ENCODE data around the gene CHSY1. TPM values are rescaled to one million over a fixed set of nuclear protein-coding genes. Genes with fewer than 3 reads are reported as not detected.

CHSY1 gene
- total and polyA plus RNA-seq, 10 of the 15 experiments (the other 5 are each of a cell fraction or from before 2014, with no cell fraction given): 1.4 to 31.2 (median 10.5) TPM

DNA sequence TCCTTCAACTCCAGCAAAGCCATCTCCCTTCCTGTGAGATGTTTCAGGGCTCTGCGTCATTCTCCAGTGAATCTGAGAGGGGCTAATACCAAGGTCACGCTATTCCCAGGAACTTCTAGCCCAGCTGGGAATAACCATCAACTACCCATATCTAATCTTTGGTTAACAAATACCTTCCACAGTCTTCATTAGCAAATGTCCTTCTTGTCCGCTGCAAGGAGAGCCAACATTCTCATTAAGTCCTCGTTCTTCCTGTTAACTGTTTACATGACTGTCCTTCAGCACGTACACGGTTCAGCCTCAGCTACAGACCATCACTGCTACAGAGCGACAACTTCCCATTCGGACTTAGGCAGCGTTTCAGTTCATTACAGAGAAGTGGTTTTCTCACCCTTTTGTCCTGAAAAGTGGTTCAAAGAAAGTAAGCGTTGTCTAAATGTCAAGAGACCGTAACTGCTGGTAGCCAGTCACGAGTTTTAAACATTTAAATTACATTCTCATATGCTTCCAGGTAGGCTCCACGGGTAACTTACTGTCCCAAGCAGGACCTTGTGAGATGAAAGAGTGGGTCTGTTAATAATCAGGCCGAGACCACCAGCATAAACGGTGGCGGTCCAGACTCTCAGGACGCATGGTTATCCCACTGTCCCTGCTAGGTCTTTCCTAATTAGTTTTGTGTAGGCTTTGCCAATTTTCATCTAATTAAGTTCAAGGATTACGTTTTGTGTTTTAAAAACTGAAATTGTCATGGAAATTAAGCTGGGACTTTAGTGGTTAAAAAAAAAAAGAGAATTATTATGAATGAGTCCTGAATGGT lies 63.8 kb downstream of the CHSY1 start (continued):
- TF ChIP-seq, protein P1, sequence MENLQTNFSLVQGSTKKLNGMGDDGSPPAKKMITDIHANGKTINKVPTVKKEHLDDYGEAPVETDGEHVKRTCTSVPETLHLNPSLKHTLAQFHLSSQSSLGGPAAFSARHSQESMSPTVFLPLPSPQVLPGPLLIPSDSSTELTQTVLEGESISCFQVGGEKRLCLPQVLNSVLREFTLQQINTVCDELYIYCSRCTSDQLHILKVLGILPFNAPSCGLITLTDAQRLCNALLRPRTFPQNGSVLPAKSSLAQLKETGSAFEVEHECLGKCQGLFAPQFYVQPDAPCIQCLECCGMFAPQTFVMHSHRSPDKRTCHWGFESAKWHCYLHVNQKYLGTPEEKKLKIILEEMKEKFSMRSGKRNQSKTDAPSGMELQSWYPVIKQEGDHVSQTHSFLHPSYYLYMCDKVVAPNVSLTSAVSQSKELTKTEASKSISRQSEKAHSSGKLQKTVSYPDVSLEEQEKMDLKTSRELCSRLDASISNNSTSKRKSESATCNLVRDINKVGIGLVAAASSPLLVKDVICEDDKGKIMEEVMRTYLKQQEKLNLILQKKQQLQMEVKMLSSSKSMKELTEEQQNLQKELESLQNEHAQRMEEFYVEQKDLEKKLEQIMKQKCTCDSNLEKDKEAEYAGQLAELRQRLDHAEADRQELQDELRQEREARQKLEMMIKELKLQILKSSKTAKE (IDR thresholded peaks at IDR 0.05; ENCODE audit: low read depth, poor library complexity, severe bottlenecking): peak; percentile 75
- TF ChIP-seq TCF7 (IDR thresholded peaks at IDR 0.05; ENCODE audit: borderline replicate concordance) (no peak), IRF4 (IDR thresholded peaks at IDR 0.05; ENCODE audit: low read depth, low read length) (0 out of 2 replicates have a peak, but pooled peaks have one; percentile 6), BHLHE40 (IDR thresholded peaks at IDR 0.05; ENCODE audit: borderline replicate concordance in 1 of 2, low read depth in 2 of 2, low read length in 1 of 2) (peak; percentile 39 to 71; a peak in 1 of 4 replicates), TCF12 (IDR thresholded peaks at IDR 0.05; ENCODE audit: low read depth, low read length) (no peak), CBX3 (IDR thresholded peaks at IDR 0.05; ENCODE audit: borderline replicate concordance, low read depth) (no peak), KAT2A (conservative IDR thresholded peaks at IDR 0.05; ENCODE audit: control insufficient read depth, low read depth, low read length) (no peak), NR2F1 (conservative IDR thresholded peaks at IDR 0.05) (no peak; the same call in 1 of the 2 replicates), SPI1 (IDR thresholded peaks at IDR 0.05; ENCODE audit: borderline replicate concordance, insufficient read depth, low read depth, low read length) (peak; percentile 16; the same call in 1 of the 2 replicates), RCOR1 (conservative IDR thresholded peaks at IDR 0.05; ENCODE audit: low read depth, low read length) (0 out of 2 replicates have a peak, but pooled peaks have one; percentile 19), FOS (IDR thresholded peaks at IDR 0.05; ENCODE audit: borderline replicate concordance, extremely low read depth, insufficient read length) (no peak), YY1 (IDR thresholded peaks at IDR 0.05; ENCODE audit: low read depth, low read length) (no peak), CBX5 (IDR thresholded peaks at IDR 0.05; ENCODE audit: low read depth) (peak; percentile 31; the same call in 1 of the 2 replicates)
- TF ChIP-seq, protein P2, sequence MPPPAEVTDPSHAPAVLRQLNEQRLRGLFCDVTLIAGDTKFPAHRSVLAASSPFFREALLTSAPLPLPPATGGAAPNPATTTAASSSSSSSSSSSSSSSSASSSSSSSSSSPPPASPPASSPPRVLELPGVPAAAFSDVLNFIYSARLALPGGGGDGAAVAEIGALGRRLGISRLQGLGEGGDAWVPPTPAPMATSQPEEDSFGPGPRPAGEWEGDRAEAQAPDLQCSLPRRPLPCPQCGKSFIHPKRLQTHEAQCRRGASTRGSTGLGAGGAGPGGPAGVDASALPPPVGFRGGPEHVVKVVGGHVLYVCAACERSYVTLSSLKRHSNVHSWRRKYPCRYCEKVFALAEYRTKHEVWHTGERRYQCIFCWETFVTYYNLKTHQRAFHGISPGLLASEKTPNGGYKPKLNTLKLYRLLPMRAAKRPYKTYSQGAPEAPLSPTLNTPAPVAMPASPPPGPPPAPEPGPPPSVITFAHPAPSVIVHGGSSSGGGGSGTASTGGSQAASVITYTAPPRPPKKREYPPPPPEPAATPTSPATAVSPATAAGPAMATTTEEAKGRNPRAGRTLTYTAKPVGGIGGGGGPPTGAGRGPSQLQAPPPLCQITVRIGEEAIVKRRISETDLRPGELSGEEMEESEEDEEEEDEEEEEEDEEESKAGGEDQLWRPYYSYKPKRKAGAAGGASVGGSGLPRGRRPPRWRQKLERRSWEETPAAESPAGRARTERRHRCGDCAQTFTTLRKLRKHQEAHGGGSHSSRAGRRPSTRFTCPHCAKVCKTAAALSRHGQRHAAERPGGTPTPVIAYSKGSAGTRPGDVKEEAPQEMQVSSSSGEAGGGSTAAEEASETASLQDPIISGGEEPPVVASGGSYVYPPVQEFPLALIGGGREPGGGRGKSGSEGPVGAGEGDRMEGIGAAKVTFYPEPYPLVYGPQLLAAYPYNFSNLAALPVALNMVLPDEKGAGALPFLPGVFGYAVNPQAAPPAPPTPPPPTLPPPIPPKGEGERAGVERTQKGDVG (CRISPR knock-in tag; IDR thresholded peaks at IDR 0.05): no peak
- TF ChIP-seq, protein P3, sequence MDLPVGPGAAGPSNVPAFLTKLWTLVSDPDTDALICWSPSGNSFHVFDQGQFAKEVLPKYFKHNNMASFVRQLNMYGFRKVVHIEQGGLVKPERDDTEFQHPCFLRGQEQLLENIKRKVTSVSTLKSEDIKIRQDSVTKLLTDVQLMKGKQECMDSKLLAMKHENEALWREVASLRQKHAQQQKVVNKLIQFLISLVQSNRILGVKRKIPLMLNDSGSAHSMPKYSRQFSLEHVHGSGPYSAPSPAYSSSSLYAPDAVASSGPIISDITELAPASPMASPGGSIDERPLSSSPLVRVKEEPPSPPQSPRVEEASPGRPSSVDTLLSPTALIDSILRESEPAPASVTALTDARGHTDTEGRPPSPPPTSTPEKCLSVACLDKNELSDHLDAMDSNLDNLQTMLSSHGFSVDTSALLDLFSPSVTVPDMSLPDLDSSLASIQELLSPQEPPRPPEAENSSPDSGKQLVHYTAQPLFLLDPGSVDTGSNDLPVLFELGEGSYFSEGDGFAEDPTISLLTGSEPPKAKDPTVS (IDR thresholded peaks at IDR 0.05; ENCODE audit: low read depth, low read length): no peak
- TF ChIP-seq, protein P4, sequence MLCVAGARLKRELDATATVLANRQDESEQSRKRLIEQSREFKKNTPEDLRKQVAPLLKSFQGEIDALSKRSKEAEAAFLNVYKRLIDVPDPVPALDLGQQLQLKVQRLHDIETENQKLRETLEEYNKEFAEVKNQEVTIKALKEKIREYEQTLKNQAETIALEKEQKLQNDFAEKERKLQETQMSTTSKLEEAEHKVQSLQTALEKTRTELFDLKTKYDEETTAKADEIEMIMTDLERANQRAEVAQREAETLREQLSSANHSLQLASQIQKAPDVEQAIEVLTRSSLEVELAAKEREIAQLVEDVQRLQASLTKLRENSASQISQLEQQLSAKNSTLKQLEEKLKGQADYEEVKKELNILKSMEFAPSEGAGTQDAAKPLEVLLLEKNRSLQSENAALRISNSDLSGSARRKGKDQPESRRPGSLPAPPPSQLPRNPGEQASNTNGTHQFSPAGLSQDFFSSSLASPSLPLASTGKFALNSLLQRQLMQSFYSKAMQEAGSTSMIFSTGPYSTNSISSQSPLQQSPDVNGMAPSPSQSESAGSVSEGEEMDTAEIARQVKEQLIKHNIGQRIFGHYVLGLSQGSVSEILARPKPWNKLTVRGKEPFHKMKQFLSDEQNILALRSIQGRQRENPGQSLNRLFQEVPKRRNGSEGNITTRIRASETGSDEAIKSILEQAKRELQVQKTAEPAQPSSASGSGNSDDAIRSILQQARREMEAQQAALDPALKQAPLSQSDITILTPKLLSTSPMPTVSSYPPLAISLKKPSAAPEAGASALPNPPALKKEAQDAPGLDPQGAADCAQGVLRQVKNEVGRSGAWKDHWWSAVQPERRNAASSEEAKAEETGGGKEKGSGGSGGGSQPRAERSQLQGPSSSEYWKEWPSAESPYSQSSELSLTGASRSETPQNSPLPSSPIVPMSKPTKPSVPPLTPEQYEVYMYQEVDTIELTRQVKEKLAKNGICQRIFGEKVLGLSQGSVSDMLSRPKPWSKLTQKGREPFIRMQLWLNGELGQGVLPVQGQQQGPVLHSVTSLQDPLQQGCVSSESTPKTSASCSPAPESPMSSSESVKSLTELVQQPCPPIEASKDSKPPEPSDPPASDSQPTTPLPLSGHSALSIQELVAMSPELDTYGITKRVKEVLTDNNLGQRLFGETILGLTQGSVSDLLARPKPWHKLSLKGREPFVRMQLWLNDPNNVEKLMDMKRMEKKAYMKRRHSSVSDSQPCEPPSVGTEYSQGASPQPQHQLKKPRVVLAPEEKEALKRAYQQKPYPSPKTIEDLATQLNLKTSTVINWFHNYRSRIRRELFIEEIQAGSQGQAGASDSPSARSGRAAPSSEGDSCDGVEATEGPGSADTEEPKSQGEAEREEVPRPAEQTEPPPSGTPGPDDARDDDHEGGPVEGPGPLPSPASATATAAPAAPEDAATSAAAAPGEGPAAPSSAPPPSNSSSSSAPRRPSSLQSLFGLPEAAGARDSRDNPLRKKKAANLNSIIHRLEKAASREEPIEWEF (IDR thresholded peaks at IDR 0.05; ENCODE audit: insufficient replicate concordance, low read depth, low read length): peak; percentile 47

All from GM12878 (cell line).